Ovary (tissue), 3 donors: ENCODE results near the gene DAB1.

Experiments
- CTCF ChIP-seq, 3 donors: fragments of 450-650 bp in 2 of 3; fragments of 200-600 bp in 1 of 3; IDR thresholded peaks; one replicate each; pipeline versions ENCODE4 v1.5.1 to v1.8.0; 2016 to 2022; ENCODE audit warnings: antibody characterized with exemption in 3 of 3, mild to moderate bottlenecking in 1 of 3
- EP300 ChIP-seq: sonication (generic); formaldehyde crosslinking; IDR thresholded peaks from one replicate; pipeline ENCODE4 v1.6.1; 2017; ENCODE audit warnings: antibody characterized with exemption
- POLR2A ChIP-seq: fragments of 450-650 bp; IDR thresholded peaks from one replicate; pipeline ENCODE4 v1.6.1; 2017; ENCODE audit warnings: antibody characterized with exemption, mild to moderate bottlenecking, moderate library complexity
- donor health status: DM: no; HTN: no; CAD: no.

GRCh38 chr1:57295326-57295725, 128.5 kb downstream of the DAB1 start:
- no peak for TF ChIP-seq POLR2A
- no peak for TF ChIP-seq CTCF (IDR thresholded peaks at IDR 0.05)
- TF ChIP-seq EP300, result no peak
